VCaP (cell line): ENCODE measurements around the gene CNPY1.

Source experiments
- H3K27ac ChIP-seq: fragments of 450-650 bp; 2 replicates; pipeline ENCODE4 v1.5.1; 2017
- TF ChIP-seq, protein P1 (sequence below): fragments of 450-650 bp; conservative IDR thresholded peaks from 2 replicates; pipeline ENCODE4 v1.5.1; 2017; ENCODE audit warnings: mild to moderate bottlenecking, moderate library complexity

CNPY1 gene

DNA sequence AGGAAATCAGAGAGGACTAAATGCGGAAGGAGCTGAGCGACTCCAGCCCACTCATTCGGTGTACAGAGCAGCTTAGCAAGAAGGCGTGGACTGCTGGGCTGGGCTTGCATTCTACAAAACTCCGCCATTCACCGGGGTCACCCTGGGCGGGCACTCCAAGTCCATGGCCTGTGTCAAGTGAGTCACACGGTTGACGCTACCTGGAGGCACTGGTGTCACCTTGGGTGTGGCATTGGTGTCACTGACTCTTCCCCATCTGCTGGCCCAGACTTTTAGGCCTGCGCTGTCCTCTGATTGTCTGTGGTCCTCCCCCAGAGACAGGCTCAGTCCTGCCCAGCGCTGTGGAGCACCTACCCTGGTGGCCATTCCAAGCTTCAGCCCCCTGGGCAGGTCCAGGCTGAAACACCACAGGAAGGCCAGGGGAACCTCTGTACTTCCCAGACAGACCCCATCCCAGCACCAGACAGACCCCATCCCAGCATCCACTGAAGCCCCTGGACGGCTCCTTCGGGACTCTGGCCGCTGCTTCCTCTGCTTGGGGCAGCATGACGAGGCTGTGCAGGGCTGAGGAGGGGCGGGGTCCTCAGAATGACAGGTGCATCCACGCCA lies 30.6 kb upstream of the CNPY1 start:
- no peak overlapping the region for H3K27ac ChIP-seq
- TF ChIP-seq, protein P1, sequence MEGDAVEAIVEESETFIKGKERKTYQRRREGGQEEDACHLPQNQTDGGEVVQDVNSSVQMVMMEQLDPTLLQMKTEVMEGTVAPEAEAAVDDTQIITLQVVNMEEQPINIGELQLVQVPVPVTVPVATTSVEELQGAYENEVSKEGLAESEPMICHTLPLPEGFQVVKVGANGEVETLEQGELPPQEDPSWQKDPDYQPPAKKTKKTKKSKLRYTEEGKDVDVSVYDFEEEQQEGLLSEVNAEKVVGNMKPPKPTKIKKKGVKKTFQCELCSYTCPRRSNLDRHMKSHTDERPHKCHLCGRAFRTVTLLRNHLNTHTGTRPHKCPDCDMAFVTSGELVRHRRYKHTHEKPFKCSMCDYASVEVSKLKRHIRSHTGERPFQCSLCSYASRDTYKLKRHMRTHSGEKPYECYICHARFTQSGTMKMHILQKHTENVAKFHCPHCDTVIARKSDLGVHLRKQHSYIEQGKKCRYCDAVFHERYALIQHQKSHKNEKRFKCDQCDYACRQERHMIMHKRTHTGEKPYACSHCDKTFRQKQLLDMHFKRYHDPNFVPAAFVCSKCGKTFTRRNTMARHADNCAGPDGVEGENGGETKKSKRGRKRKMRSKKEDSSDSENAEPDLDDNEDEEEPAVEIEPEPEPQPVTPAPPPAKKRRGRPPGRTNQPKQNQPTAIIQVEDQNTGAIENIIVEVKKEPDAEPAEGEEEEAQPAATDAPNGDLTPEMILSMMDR: no peak

DNA sequence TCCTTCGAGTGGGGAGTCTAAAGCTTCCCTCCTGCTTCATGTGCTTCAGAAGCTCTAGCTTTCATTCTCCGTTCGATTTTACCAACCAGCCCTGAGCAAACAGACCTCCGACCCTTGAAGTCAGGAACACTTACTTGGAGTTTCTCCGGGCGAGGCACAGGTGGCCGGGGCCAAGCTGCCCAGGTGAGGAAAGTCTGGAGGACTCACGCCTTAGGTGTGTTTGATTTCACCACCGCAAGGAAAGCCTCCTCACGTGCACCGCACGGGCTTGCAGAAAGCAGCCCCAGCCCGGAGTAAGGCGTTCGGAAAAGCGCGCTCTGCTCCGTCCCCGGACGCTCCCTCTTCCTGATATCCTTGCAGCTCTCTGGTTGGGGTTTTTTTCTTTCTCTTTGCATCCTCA lies 30.1 kb upstream of the CNPY1 start:
- H3K27ac ChIP-seq: no peak overlapping the region
- TF ChIP-seq, protein P1: no peak

DNA sequence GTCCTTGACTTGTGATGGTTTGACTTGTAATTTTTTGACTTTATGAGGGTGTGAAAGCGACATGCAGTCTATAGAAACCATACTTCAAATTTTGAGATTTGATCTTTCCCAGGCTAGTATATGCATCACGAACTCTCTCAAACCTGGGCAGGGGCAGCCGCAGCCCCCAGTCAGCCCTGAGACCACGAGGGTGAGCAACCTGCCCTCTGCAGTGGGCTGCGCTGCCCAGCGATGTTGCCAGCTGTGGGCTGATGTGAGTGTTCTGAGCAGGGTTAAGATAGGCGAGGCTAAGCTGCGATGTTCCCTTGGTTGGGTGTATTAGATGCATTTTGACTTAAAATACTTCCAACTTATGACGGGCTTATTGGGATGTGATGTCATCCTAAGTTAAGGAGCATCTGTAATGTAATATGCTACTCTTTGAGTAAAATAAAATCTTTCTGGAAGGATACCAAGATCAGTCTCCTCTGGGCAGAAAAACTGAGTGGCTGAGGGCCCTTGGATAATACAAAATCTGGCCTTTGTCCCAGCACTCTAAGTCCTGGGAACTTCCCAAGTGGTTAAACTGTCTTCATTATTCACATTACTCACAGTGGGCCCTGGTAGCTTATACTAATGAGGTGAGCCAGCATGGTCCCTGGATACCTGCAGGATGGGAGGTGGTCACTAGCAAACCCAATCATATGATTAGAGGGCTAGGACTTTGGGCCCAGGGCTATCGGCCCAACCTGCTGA lies 28.4 kb upstream of the CNPY1 start:
- H3K27ac ChIP-seq: no peak overlapping the region
- TF ChIP-seq, protein P1: no peak

DNA sequence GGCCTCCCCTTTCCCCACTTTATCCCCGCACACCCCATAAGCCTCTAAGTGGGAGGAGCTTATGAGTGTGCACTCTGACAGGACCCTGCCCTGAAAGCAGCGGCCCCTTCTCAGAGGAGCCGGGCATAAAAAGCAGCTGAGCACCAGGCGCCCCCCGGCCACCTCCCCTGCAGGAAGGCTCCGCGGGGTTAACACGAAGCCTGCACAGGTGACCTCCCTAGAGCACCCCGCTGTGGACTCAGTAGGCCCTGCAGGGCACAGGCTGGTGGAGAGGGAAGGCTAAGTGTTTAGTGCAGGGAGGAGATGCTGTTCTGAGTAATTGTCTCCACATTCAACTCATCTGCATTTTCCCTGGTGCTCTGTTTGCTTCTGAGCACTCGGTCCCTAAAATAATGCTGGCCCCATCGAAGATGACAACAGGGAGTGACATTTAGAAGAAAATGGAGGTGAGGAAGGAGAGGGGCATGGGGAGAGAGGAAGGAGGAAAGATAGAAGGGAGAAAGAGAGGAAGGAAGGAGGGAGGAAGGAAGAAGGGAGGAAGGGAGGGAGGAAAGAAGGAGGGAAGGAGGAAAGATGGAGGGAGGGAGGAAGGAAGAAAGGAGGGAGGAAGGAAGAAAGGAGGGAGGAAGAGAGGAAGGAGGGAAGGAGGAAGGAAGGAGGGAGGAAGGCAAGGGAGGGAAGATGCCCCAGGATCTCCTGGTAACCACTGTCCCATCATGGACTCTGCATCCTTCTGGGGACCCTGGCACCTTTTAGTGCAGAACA lies 25.4 kb upstream of the CNPY1 start:
- H3K27ac ChIP-seq: no peak overlapping the region
- TF ChIP-seq, protein P1: no peak

DNA sequence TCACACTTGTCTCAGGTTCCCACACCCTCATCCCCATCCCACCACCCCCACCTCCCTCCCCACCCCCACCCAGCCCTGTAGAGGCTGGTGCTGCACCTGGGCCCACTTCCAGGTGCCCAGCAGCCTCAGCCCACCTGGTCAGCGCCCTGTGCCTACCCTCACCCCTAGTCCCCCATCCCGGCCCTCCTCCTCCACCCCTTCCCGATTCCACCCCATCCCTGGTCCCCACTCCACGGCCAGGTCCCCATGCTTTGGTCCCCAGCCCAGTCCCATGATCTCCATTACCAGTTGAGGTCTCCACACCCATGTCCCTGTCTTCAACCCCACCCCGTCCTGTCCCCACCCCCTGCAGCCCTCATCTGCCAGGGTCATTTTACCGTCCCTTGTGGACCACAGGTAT lies 24.6 kb upstream of the CNPY1 start:
- H3K27ac ChIP-seq: no peak overlapping the region
- TF ChIP-seq, protein P1: no peak

DNA sequence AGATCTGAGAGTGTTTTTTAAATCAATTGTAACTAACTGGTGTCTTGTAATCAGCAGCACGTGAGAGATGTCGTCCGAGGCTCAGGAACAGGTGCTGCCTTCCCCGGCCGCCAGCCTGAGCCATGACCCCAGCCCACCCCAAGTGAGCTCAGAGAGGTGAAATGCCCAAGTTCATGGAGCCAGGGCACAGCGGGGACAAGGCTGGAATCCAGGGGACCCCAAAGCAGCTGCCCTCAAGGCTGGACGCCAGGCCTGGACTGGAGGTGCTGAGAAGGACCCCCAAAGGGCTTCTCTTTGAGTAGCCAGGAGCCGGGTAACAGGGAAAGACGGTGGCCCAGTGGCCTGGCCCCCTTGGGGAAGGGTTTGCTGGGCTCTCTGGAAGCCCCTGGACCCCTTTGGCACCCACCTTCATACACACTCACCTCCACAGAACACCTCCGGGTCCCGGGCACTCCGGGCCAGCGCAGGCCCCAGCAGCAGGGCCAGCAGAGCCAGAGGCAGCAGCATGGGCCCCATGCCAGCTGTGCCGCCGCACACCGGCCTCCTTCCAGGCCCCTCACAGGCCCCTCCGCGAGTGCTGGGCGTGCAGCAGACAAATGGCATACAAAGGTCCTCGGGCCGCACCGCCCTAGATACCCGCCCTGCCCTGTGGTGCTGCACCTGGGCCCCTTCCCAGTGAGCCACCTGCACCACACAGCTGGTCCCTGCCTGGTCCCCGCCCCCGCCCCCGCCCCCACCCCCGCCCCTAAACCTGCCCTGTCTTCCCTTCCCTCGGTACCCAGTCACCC lies 24.0 kb upstream of the CNPY1 start:
- no peak overlapping the region for H3K27ac ChIP-seq
- TF ChIP-seq, protein P1: no peak

DNA sequence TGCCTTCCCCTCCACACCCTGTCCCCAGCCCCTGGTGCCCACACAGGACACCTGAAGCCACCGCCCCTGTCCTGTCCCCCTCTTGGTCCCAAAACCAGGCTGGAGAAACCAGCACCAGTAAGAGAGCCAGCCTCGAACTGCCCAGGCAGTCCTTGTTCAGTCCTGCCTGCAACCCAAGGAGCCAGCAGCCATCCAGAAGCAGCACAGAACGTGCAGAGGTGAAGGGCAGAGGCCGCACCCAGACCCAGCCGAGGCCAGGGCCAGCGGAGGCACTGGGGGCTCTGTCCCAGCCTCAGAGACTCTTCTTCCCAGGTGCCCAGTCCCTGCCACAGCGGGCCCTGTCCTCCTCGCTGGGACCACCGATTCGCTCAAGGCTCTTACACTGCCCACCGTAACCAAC lies 23.3 kb upstream of the CNPY1 start:
- no peak overlapping the region for H3K27ac ChIP-seq
- TF ChIP-seq, protein P1: no peak
